HS-27A (cell line): ENCODE results near the gene FBLN2.

ENCODE experiments used
- DNase-seq: peaks from one replicate; pipeline ENCODE4 v3.0.0-alpha.2; 2012; ENCODE audit warnings: low read depth, missing footprints

FBLN2 gene

DNA sequence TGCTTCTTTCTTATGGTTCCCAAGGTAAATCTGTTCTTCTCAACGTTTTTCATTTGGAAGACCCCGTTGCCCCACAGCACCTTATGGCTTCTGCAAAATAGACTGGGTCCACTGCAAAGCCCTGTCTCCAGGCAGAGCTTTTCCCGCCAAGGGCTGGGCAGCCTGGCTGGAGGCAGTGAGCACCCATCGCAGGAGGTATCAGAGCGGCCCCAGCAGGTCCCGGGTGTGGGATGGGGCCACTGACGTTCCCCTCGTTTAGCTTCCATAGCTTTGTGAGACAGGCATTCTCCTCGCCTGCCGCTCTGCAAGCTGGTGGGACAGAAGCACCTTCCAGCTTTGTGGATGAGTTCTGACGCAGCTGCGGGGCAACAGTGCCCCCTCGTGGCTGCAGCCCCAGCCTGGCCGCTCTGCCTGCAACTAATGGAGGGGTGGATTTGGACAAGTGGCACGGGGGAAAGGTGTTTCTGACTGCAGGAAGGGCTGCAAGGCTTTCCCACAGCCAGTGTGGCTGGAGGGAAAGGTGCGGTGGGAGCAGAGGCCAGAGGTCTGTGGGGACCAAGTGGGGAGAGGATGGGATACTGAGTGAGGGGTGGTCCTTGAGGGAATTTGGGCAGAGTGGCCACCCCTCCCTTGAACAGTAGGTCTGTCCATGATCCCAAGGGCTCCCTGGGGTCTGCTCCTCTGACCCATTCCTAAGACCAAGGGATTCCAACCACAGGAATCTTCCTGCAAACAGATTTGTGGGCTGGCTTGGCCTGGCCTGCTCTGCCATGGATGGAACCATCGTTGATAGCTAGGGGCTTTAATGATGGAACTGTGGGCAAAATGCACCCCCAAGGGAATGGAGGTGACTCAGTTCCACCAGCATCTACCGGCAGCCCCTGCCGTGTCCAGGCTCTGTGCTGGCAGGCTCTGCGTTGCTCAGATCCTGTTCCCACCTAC, 99.4 kb downstream of the FBLN2 start:
- peak; percentile 56 for DNase-seq

DNA sequence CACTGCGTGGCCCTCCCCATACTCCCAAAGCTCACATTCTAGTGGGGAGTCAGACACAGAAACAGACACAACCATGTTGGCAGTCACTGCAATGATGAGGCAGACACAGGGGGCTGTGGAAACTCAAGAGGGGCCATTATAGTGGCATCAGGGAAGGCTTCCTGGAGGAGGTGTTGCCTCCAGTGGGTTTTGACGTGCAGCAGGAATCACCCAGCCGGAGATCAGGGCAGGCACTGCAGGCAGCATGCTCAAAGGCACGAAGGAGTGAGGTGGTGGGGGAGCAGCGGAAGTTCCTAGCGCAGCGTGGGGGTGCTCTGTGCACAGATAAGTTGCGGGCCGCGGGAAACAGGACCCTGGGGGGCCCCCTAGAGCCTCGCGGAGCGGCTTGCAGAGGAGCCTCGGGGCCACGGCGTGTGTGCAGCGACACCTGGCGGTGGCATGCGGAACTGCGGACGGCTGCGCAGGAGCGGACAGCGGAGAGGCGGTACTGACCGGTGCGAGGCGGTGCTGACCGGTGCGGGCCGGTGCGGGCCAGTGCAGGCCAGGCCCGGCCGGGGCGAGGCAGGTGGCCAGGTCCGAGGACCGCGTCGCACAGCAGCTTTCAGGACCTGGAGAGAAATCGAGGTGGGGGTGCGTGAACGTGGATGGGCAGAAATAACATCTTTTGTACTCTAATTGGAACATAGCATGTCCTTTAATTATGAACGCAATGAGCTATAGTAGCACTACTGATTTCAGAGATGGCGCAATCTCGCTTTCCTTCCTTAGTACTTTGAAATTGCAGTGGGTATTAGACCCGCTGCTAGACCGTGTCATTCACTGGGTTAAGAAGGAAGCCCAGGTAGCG, 101.5 kb downstream of the FBLN2 start:
- DNase-seq = no peak

DNA sequence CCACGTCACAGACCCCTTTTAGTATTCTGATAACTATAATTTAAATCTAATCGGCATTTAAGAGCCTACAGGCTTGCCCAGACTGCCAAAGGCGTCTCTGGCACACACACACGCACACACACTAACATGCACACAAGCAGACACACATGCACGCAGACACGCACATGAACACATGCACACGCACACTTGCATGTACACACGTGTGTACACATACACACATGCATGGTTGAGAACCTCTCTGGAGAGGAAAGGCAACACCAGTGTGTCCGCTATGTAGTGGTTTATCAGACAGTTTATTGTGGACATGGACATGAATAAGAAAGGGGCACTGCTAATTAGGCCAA, 102.1 kb downstream of the FBLN2 start:
- no peak for DNase-seq

GRCh38 chr3:13651775-13652428, 103.0 kb downstream of the FBLN2 start:
- DNase-seq = no peak

DNA sequence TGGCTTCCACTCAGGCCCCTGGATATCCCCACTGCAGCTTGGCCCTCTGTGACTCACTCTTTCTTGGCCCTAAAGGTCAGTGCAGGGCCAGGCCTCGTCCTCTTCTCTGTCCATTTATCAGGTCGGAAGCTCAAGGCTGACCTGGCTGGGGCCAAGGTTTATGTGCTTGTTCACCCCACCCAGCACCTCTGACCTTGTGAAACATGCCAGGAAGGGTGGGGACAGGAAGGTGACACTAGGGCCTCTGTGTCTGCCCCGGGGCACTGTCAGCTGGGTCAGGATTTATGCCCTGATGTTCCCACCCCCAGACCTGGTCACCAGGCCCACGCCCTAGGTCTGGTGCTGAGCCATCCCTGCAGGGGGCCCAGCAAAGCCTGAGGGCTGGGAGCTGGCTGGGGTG, 103.8 kb downstream of the FBLN2 start:
- no peak for DNase-seq

GRCh38 chr3:13653631-13654279, 104.8 kb downstream of the FBLN2 start:
- DNase-seq = no peak

- no peak for DNase-seq
Observed at GRCh38 chr3:13654330-13655060, 105.6 kb downstream of the FBLN2 start.

DNA sequence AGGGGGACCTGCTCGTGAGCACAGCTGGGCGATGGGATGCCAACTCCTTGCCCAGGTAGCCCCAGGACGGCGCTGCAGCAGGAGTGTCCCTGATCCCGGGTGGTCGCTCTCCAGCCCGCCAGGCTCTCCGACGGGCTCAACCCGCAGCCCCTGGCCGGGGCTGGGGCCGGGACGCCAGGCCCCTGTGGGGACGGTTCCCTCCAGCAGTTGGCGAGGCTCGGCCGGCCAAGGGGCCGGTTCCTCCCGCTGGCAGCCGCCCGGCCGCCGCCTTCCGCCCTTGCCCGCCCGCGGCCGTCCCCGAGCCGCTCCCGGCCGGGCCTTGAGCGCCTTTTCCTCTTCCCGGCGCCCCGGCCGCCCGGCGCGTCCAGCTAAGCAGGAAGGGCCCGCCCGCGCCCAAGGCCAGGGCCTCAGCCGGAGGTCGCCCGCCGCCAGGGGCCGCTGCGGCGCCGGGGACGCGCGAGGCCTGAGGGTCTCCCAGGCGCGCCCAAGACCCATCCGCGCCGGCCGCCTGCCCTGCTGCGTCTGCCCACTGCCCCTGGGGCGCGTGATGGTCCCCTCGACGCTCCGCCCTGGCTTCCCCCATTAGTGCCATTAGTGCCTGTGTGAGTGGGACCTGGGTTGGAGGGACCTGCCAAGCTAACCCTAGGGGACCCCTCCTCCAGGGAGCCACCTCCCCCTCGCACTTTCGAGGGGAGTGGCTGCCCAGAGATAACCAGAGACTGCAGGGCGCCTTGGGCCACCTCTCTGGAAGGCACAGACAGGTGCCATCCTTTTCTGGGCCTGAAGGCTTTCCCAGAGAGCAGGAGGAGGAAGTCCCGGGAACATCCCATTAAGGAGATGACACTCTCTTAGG, 106.4 kb downstream of the FBLN2 start:
- no peak for DNase-seq

DNA sequence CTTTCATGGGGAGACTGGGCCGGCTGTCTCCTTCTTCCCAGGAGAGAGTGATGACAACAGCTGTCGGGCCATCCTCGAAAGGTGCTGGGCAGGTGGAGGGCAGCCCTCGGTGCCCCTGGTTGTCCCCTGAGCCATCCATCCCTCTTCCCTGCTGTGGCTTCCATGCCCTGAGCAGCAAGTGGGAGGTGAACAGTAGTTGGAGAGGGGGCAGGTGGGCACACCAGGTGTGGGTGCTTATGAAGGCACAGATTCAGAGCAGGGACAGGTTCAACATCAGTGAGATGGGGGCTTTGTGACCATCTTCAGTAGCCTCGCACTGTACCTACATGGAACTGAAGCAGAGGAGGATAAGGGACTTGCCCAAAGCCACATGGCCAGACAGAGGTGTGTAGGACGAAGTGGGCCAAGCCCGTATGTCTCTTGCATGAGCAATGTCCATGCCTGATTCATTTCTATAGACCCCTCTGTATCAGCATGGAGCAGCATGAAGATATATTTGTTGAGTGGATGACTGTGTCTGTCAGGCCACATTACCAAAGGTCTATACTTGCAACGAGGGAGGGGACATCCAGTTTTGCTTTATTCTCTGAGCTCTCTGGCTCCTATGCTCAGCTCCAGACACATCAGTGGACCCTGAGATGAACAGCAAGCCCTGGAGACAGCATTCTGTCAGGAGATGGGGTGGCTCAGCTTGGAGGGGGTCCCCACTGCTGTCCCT, 107.8 kb downstream of the FBLN2 start:
- DNase-seq = no peak

DNA sequence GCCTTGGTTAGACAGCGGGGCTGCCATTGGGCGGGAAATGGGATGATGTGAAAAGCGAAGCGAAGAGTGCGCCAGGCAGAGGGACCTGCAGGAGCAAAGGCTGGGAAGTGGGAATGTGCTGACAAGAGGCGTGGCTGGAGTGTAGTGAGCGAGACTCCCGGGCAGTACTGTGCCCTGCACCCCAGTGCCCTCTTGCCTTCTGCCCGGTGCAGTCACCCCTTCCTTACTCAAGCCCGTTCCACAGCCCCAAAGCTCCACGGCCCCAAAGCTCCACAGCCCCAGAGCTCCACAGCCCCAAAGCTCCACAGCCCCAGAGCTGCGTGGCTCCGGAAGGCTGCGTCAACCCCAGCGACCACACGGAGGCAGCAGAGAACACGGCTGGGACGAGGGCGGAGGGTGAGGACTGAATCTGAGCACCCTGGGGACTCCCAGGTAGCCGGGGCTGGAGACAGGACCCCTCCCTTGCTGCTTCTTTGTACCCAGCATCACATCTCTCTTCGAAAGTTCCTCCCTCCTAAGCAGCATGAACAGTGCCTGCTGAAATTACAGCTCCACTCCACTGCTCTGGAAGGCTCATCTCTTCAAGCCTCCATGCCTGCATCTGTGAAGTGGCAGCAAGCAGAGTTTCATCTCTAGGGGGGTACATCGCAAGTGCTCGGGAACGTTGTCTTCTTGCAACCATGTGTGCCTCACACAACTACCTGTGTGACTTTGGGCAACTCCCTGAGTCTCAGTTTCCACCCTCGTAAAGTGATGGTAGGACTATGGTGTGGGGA, 108.9 kb downstream of the FBLN2 start:
- DNase-seq = no peak

- no peak for DNase-seq
Observed at GRCh38 chr3:13658681-13659080, 109.8 kb downstream of the FBLN2 start.

- no peak for DNase-seq
Observed at GRCh38 chr3:13659221-13659969, 110.5 kb downstream of the FBLN2 start.

DNA sequence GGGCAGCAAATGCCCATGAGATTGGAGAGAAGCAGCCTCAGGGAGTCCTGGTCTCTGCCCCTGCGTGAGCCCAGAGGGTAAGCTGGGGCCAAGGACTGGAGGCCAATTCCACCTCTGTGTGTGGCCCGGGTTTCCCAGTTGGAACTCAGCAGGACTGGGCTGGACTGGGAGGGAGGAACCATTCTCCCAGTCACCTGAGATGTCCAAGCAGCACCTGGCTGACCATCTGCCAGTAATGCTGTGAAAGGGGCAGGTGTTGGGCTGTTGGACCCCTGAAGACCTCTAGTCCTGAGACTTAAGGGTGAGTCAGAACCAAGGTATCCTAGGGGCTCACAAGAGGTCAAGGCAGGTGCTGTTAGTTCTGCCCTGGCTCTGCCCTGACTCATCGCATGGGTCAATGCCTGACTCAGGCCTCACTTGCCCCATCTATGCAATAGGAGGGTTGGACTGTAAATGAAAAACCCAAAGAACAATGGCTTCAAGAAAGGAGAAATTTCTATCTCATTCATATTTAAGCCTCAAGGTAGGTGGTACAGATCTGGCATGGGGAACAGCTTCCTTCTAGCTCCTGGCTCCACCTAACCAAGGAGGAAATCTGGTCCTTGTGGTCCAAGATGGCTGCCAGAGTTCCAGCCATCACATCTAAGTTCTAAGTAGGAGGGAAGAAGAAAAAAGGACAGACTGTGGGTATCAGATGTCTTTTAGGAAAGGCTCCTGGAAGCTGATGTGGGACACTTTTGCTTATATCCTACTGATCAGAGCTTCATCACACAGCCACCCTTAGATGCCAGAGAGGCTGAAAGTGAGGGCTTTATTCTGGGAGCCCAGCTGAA, 111.3 kb downstream of the FBLN2 start:
- no peak for DNase-seq

DNA sequence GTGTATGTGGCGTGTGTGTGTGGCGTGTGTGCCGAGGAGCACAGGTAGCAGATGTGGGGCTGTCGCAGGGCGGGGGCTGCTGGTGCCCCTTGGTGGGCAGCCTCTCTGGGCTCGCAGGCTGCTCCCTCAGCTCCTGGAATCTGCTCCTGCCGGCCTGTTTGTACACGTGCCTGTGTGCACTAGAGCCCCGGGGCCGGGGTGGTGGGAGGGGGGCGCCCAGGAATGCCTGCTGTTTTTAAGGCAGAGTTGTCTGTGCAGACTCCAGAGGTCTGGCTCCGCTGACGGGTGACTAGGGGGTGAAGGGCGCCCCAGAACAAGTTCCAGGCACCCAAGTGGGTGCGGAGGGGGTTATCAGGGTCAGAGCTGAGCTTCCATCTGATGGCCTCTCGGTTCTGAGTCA, 112.2 kb downstream of the FBLN2 start:
- DNase-seq = no peak

- DNase-seq = no peak
Observed at GRCh38 chr3:13662238-13662847, 113.4 kb downstream of the FBLN2 start.

DNA sequence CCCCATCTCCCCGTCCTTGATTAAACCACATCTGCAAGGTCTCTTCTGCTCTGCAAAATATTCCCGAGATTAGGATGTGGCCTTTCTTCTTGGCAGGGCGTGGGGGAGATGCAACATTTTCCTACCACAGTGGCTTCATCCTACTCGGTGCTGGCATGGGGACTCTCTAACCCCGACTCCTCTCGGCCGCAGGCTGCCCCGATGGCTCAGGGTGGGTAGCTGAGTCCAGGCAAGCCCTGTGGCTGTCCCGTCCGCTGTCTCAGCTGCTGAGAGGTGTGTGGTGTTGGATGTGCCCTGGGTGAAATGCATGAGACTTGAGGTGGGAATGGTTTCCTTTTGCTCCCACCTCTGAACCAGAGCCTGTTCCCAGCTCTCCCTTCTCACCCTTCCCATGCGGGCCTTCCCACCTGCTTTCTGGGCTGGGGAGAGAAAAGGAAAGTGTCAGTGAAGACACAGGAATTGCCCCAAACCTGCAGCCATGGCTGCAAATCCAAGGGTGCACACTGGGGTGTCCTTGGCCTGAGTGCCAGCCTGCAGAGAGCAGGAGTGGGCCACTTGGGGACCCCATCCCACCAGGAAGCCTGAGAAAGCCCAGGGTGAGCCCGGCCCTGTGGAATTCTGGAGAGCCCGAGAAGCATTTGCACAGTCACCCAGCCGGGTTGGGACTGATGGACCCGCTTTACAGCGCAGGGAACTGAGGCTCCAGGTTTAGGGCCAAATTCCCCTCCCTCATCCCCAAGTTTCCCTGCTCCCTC, 115.0 kb downstream of the FBLN2 start:
- DNase-seq = no peak
